H9 (cell line): Measurements from ENCODE around the gene MNX1. TPM values are rescaled to one million over a fixed set of nuclear protein-coding genes. Genes with fewer than 3 reads are reported as not detected.

Source experiments
- DNase-seq: peaks from one replicate; pipeline ENCODE4 v3.0.0-alpha.2; 2017
- H2AFZ ChIP-seq: one replicate; pipeline ENCODE4 v1.6.1; 2013; ENCODE audit warnings: mild to moderate bottlenecking, low read length, control low read depth, moderate library complexity
- H2AK5ac ChIP-seq: 2 replicates; pipeline ENCODE4 v1.6.1; 2013; ENCODE audit warnings: low read length, control low read depth, mixed read lengths; ENCODE audit not compliant: insufficient read length
- H2BK120ac ChIP-seq: one replicate; pipeline ENCODE4 v1.6.1; 2013; ENCODE audit warnings: low read depth, mild to moderate bottlenecking, low read length, control low read depth, inconsistent platforms; ENCODE audit not compliant: poor library complexity, severe bottlenecking
- H2BK12ac ChIP-seq: 2 replicates; pipeline ENCODE4 v1.6.1; 2013; ENCODE audit warnings: low read length, control low read depth, mixed read lengths, low read depth; ENCODE audit not compliant: insufficient read length
- H2BK15ac ChIP-seq: 2 replicates; pipeline ENCODE4 v1.6.1; 2013; ENCODE audit warnings: low read depth, low read length, control low read depth
- H2BK20ac ChIP-seq: one replicate; pipeline ENCODE4 v1.6.1; 2013; ENCODE audit warnings: low read depth, mild to moderate bottlenecking, low read length, control low read depth, inconsistent platforms; ENCODE audit not compliant: poor library complexity, severe bottlenecking
- H2BK5ac ChIP-seq: 2 replicates; pipeline ENCODE4 v1.6.1; 2013; ENCODE audit warnings: low read length, control low read depth, mixed read lengths; ENCODE audit not compliant: insufficient read length
- H3K14ac ChIP-seq: 2 replicates; pipeline ENCODE4 v1.6.1; 2013; ENCODE audit warnings: low read length, control low read depth; ENCODE audit not compliant: insufficient read depth
- H3K18ac ChIP-seq: 2 replicates; pipeline ENCODE4 v1.6.1; 2013; ENCODE audit warnings: low read depth, mild to moderate bottlenecking, mixed read lengths, low read length, control low read depth; ENCODE audit not compliant: insufficient read length
- H3K23ac ChIP-seq: 2 replicates; pipeline ENCODE4 v1.6.1; 2013; ENCODE audit warnings: low read length, control low read depth, mixed read lengths, low read depth; ENCODE audit not compliant: insufficient read length
- H3K23me2 ChIP-seq: 2 replicates; pipeline ENCODE4 v1.6.1; 2013; ENCODE audit warnings: low read depth, mild to moderate bottlenecking, mixed read lengths, low read length, control low read depth; ENCODE audit not compliant: insufficient read length, poor library complexity, severe bottlenecking
- H3K27ac ChIP-seq: 2 replicates; pipeline ENCODE4 v1.5.1; 2013; ENCODE audit warnings: low read length, control low read depth, mixed read lengths, low read depth; ENCODE audit not compliant: insufficient read length
- H3K27me3 ChIP-seq: 2 replicates; pipeline ENCODE4 v1.6.1; 2013; ENCODE audit warnings: low read length, control low read depth, inconsistent platforms; ENCODE audit not compliant: insufficient read depth
- H3K4ac ChIP-seq: 2 replicates; pipeline ENCODE4 v1.6.1; 2013; ENCODE audit warnings: low read depth, mild to moderate bottlenecking, control low read depth, inconsistent platforms, low read length, moderate library complexity
- H3K4me1 ChIP-seq: 2 replicates; pipeline ENCODE4 v1.6.1; 2013; ENCODE audit warnings: low read length, control low read depth, inconsistent platforms; ENCODE audit not compliant: insufficient read depth
- H3K4me2 ChIP-seq: 2 replicates; pipeline ENCODE4 v1.6.1; 2013; ENCODE audit warnings: low read length, control low read depth, mixed read lengths; ENCODE audit not compliant: insufficient read length, insufficient read depth
- H3K56ac ChIP-seq: 2 replicates; pipeline ENCODE4 v1.6.1; 2013; ENCODE audit warnings: low read depth, mild to moderate bottlenecking, mixed read lengths, low read length, control low read depth; ENCODE audit not compliant: insufficient read length
- H3K79me1 ChIP-seq: 2 replicates; pipeline ENCODE4 v1.6.1; 2013; ENCODE audit warnings: low read depth, mild to moderate bottlenecking, moderate library complexity, low read length, control low read depth, inconsistent platforms; ENCODE audit not compliant: insufficient read depth, poor library complexity, severe bottlenecking
- H3K79me2 ChIP-seq: 2 replicates; pipeline ENCODE4 v1.6.1; 2013; ENCODE audit warnings: low read length, control low read depth, inconsistent platforms; ENCODE audit not compliant: insufficient read depth
- H3K9ac ChIP-seq: 2 replicates; pipeline ENCODE4 v1.6.1; 2013; ENCODE audit warnings: low read length, control low read depth, mixed read lengths; ENCODE audit not compliant: insufficient read length; ENCODE audit errors: extremely low read depth
- H3K9me3 ChIP-seq: one replicate; pipeline ENCODE4 v1.6.1; 2013; ENCODE audit warnings: low read depth, low read length, inconsistent platforms; ENCODE audit not compliant: control insufficient read depth
- H3T11ph ChIP-seq: one replicate; pipeline ENCODE4 v1.6.1; 2013; ENCODE audit warnings: mild to moderate bottlenecking, low read length, control low read depth, inconsistent platforms
- H4K20me1 ChIP-seq: one replicate; pipeline ENCODE4 v1.6.1; 2013; ENCODE audit not compliant: control insufficient read depth, insufficient read length, insufficient read depth
- H4K5ac ChIP-seq: 2 replicates; pipeline ENCODE4 v1.6.1; 2013; ENCODE audit warnings: low read depth, mild to moderate bottlenecking, mixed read lengths, low read length, control low read depth; ENCODE audit not compliant: insufficient read length
- H4K8ac ChIP-seq: replicated peaks from 2 replicates; pipeline ENCODE4 v1.6.1; 2013; ENCODE audit warnings: low read length, control low read depth, mixed read lengths, low read depth; ENCODE audit not compliant: insufficient read length
- H4K91ac ChIP-seq: 2 replicates; pipeline ENCODE4 v1.6.1; 2013; ENCODE audit warnings: low read depth, mild to moderate bottlenecking, moderate library complexity, mixed read lengths, low read length, control low read depth; ENCODE audit not compliant: insufficient read length
- H3K27ac Mint-ChIP-seq, 3 experiments: 2 replicates in 2 of 3; 3 replicates in 1 of 3; pipeline ENCODE4 v1.8.0; 2020 to 2021; ENCODE audit warnings: mixed read lengths in 3 of 3, mild to moderate bottlenecking in 1 of 3, moderate library complexity in 1 of 3
- H3K27me3 Mint-ChIP-seq: 2 replicates; pipeline ENCODE4 v1.8.0; 2021; ENCODE audit warnings: low read depth, mild to moderate bottlenecking, moderate library complexity, mixed read lengths
- H3K36me3 Mint-ChIP-seq, 3 experiments: 2 replicates in 2 of 3; 3 replicates in 1 of 3; pipeline ENCODE4 v1.8.0; 2020 to 2021; ENCODE audit warnings: low read depth in 3 of 3, mixed read lengths in 3 of 3; ENCODE audit not compliant: insufficient read depth in 1 of 3
- H3K4me1 Mint-ChIP-seq, 2 experiments: 2 replicates each; pipeline ENCODE4 v1.8.0; 2020; ENCODE audit warnings: mixed read lengths in 2 of 2
- H3K4me3 Mint-ChIP-seq, 2 experiments: 2 replicates in 1 of 2; 3 replicates in 1 of 2; pipeline ENCODE4 v1.8.0; 2020 to 2021; ENCODE audit warnings: mild to moderate bottlenecking in 2 of 2, mixed read lengths in 2 of 2, moderate library complexity in 1 of 2
- H3K9me3 Mint-ChIP-seq, 2 experiments: 2 replicates in 1 of 2; 3 replicates in 1 of 2; pipeline ENCODE4 v1.8.0; 2020; ENCODE audit warnings: mild to moderate bottlenecking in 2 of 2, mixed read lengths in 2 of 2, moderate library complexity in 1 of 2
- WGBS: extraction: QIAGEN DNeasy Blood & Tissue Kit; methylation state at CpG from one replicate; pipeline ENCODE4 v1.1.7; 2013; ENCODE audit warnings: missing lambda C conversion rate, low lambda C conversion rate, mixed read lengths; ENCODE audit not compliant: insufficient read length; ENCODE audit errors: extremely low coverage; 5-methylcytosine and 5-hydroxymethylcytosine counted together
- total RNA-seq: library from RNA; stranded (reverse); gene quantifications from 2 replicates; pipeline ENCODE4 v1.2.1, GENCODE V29; 2021
- TF ChIP-seq, protein P1 (sequence below): fragments of 200-600 bp; sonication (generic); conservative IDR thresholded peaks from 3 replicates; pipeline ENCODE4 v1.8.0; 2021; ENCODE audit warnings: antibody characterized with exemption, mild to moderate bottlenecking

Gene MNX1
- total RNA-seq, 1 experiment from 2014 or later: not detected

DNA sequence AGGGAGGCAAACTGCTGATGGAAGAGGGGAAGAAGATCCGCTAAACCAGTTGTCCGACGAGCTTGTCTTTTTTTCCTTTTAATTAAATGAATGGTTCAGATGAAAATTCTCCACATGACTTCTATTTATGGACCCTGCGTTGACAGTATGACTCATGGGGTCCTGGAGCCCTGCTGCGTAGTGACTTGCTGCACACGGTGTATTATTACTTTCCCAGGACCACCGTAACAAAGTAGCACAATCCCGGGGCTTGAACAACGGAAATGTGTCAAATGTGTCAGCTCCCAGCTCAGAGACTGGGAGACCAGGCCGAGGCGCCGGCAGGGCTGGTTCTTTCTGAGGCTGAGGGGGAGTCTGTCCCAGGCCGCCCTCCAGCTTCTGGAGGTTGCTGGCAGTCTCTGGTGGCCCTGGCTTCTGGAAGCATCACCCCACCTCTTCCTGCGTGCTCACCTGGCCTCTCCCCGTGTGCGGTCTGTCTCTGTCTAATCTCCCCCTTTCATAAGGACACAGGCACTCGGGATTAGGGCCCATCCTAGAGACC, 33.8 kb upstream of the MNX1 start:
- Histone ChIP-seq H4K20me1 (no peaks in the 10 kb centered on the region), H3T11ph (no peak overlapping the region), H3K4me2 (no peak overlapping the region), H4K8ac (no peak overlapping the region), H2BK5ac (no peak overlapping the region), H2BK15ac (no peak overlapping the region), H3K56ac (no peak overlapping the region), H3K4ac (no peak overlapping the region), H2AK5ac (no peak overlapping the region), H2BK20ac (no peak overlapping the region), H3K79me2 (no peaks in the 10 kb centered on the region), H4K91ac (no peak overlapping the region), H3K23ac (no peak overlapping the region), H3K27ac (no peak overlapping the region), H3K79me1 (no peaks in the 10 kb centered on the region), H3K9me3 (no peaks in the 10 kb centered on the region), H3K14ac (no peak overlapping the region; the same call in 1 of the 2 replicates), H2AFZ (no peak overlapping the region), H3K18ac (no peak overlapping the region), H3K27me3 (no peaks in the 10 kb centered on the region), H3K4me1 (no peaks in the 10 kb centered on the region), H3K9ac (no peak overlapping the region), H4K5ac (no peak overlapping the region), H2BK12ac (no peak overlapping the region), H2BK120ac (no peak overlapping the region), H3K23me2 (no peaks in the 10 kb centered on the region)
- no peak for DNase-seq
- no CpG with 5 or more reads among the region's 17 CpGs for WGBS
- Mint-ChIP-seq H3K4me1 (peaks cover 0 to 9% of the 10 kb centered on the region in 2 experiments; a peak in 2 of 4 replicates), H3K9me3 (no peaks in the 10 kb centered on the region), H3K4me3 (no peak overlapping the region), H3K27ac (no peak overlapping the region), H3K36me3 (no peaks in the 10 kb centered on the region), H3K27me3 (peaks cover 19% of the 10 kb centered on the region)
- TF ChIP-seq, protein P1, sequence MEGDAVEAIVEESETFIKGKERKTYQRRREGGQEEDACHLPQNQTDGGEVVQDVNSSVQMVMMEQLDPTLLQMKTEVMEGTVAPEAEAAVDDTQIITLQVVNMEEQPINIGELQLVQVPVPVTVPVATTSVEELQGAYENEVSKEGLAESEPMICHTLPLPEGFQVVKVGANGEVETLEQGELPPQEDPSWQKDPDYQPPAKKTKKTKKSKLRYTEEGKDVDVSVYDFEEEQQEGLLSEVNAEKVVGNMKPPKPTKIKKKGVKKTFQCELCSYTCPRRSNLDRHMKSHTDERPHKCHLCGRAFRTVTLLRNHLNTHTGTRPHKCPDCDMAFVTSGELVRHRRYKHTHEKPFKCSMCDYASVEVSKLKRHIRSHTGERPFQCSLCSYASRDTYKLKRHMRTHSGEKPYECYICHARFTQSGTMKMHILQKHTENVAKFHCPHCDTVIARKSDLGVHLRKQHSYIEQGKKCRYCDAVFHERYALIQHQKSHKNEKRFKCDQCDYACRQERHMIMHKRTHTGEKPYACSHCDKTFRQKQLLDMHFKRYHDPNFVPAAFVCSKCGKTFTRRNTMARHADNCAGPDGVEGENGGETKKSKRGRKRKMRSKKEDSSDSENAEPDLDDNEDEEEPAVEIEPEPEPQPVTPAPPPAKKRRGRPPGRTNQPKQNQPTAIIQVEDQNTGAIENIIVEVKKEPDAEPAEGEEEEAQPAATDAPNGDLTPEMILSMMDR: no peak
